HepG2 (cell line): ENCODE results near the gene SLC45A1. TPM values are rescaled to one million over a fixed set of nuclear protein-coding genes. Genes with fewer than 3 reads are reported as not detected.

Source experiments
- ATAC-seq: fragments of 200-7000 bp; cut with Tn5 transposase; 3 replicates; pipeline ENCODE4 v1.9.1; 2020; ENCODE audit warnings: mild to moderate bottlenecking, moderate library complexity
- BruUV-seq: library from RNA; stranded (reverse); fragments of 400-500 nt; replicated peaks from 2 replicates; lab custom pipeline; 2021; lab: Mats Ljungman, UMichigan
- CTCF ChIA-PET: fragments of 300-600 bp; formaldehyde crosslinking; extraction: SDS; loops from one replicate; lab custom pipeline; 2021; ENCODE audit warnings: low total read pairs, inconsistent platforms, low intra/inter-chr PET ratio; lab: Yijun Ruan, JAX
- POLR2A ChIA-PET: fragments of 350-600 bp; sonication (Branson Sonifier 250); formaldehyde crosslinking; loops from one replicate; lab custom pipeline; 2020; ENCODE audit warnings: antibody characterized with exemption, inconsistent platforms; lab: Yijun Ruan, JAX
- DNase-seq: peaks from one replicate; pipeline ENCODE4 v3.0.0-alpha.2; 2015; ENCODE audit warnings: low spot score
- FAIRE-seq: peaks from 3 replicates; lab custom pipeline; 2011; peaks lifted over from hg19 to GRCh38; lab: Jason Lieb, UNC
- H2AFZ ChIP-seq: one replicate; pipeline ENCODE4 v1.6.1; 2011; ENCODE audit warnings: low read length, inconsistent platforms
- H3K27ac ChIP-seq: fragments of 300-600 bp; 3 replicates; pipeline ENCODE4 v1.8.0; 2011; ENCODE audit warnings: mixed run types, mild to moderate bottlenecking, mixed read lengths, low read length, inconsistent platforms; ENCODE audit not compliant: insufficient read depth; ENCODE audit errors: extremely low read length
- H3K27me3 ChIP-seq, 2 experiments: fragments of 200-600 bp in 1 of 2; 2 replicates in 1 of 2; 3 replicates in 1 of 2; pipeline versions ENCODE4 v1.6.0 to v1.8.0; 2011; ENCODE audit warnings: low read length in 2 of 2, mild to moderate bottlenecking in 2 of 2, moderate library complexity in 2 of 2, inconsistent platforms in 1 of 2; ENCODE audit not compliant: insufficient read depth in 2 of 2, control insufficient read depth in 1 of 2
- H3K36me3 ChIP-seq, 2 experiments: fragments of 200-600 bp in 1 of 2; replicated peaks in 1 of 2; 2 replicates in 1 of 2; 3 replicates in 1 of 2; pipeline versions ENCODE4 v1.5.1 to v1.8.0; 2011; ENCODE audit warnings: low read length in 2 of 2, inconsistent platforms in 1 of 2; ENCODE audit not compliant: insufficient read depth in 2 of 2, control insufficient read depth in 1 of 2
- H3K4me1 ChIP-seq: 2 replicates; pipeline ENCODE4 v1.5.1; 2012; ENCODE audit warnings: low read length, inconsistent platforms; ENCODE audit not compliant: insufficient read depth
- H3K4me2 ChIP-seq: 2 replicates; pipeline ENCODE4 v1.6.0; 2011; ENCODE audit warnings: low read depth, low read length, inconsistent platforms
- H3K4me3 ChIP-seq, 3 experiments: fragments of 200-600 bp in 1 of 3; sonication (generic), shearing (Covaris generic) in 1 of 3; replicated peaks in 1 of 3; 2 replicates each; pipeline ENCODE4 v1.5.1; 2011 to 2016; ENCODE audit warnings: low read length in 3 of 3, inconsistent platforms in 2 of 3, low read depth in 2 of 3, mild to moderate bottlenecking in 2 of 3, control low read depth in 1 of 3, mixed read lengths in 1 of 3; ENCODE audit not compliant: insufficient read depth in 1 of 3
- H3K79me2 ChIP-seq: one replicate; pipeline ENCODE4 v1.6.1; 2011; ENCODE audit warnings: low read length, inconsistent platforms; ENCODE audit not compliant: insufficient read depth
- H3K9ac ChIP-seq: 2 replicates; pipeline ENCODE4 v1.6.0; 2011; ENCODE audit warnings: mild to moderate bottlenecking, low read depth, low read length, inconsistent platforms; ENCODE audit not compliant: insufficient read depth
- H3K9me3 ChIP-seq: 2 replicates; pipeline ENCODE4 v1.5.1; 2012; ENCODE audit warnings: mild to moderate bottlenecking, low read length
- H4K20me1 ChIP-seq: 2 replicates; pipeline ENCODE4 v1.6.0; 2011; ENCODE audit warnings: inconsistent platforms, mild to moderate bottlenecking, low read length, moderate library complexity; ENCODE audit not compliant: insufficient read depth
- CBX2 ChIP-seq, 2 experiments: fragments of 200-600 bp in 1 of 2; sonication (generic); formaldehyde crosslinking in 1 of 2; IDR thresholded peaks; 2 replicates each; pipeline versions ENCODE4 v1.7.0 to v1.8.1; 2018 to 2022; ENCODE audit warnings: low read depth in 2 of 2, low read length in 1 of 2, mild to moderate bottlenecking in 1 of 2, missing genetic modification reagents in 1 of 2
- KAT7 ChIP-seq: IDR thresholded peaks from 2 replicates; pipeline ENCODE4 v1.6.1; 2018; ENCODE audit warnings: borderline replicate concordance, missing compliant biosample characterization
- KDM1A ChIP-seq: IDR thresholded peaks from 2 replicates; pipeline ENCODE4 v1.6.1; 2016; ENCODE audit warnings: missing compliant biosample characterization
- PBX3 ChIP-seq: sonication (generic); formaldehyde crosslinking; IDR thresholded peaks from 2 replicates; pipeline ENCODE4 v1.8.1; 2023; ENCODE audit warnings: missing genetic modification reagents, inconsistent platforms, borderline replicate concordance
- PHB2 ChIP-seq: fragments of 450-650 bp; IDR thresholded peaks from 2 replicates; pipeline ENCODE4 v1.6.1; 2018; ENCODE audit not compliant: partially characterized antibody
- PRDM15 ChIP-seq: sonication (generic); formaldehyde crosslinking; IDR thresholded peaks from 2 replicates; pipeline ENCODE4 v1.4.0; 2020; ENCODE audit warnings: missing genetic modification reagents
- THAP8 ChIP-seq: sonication (generic); formaldehyde crosslinking; IDR thresholded peaks from 2 replicates; pipeline ENCODE4 v1.5.1; 2020; ENCODE audit warnings: missing genetic modification reagents, mild to moderate bottlenecking, borderline replicate concordance
- ZNF350 ChIP-seq: sonication (generic); formaldehyde crosslinking; IDR thresholded peaks from 2 replicates; pipeline ENCODE4 v1.4.0; 2020; ENCODE audit warnings: mild to moderate bottlenecking, low read depth, missing genetic modification reagents, borderline replicate concordance
- ZNF503 ChIP-seq: sonication (generic); formaldehyde crosslinking; IDR thresholded peaks from 2 replicates; pipeline ENCODE4 v1.4.0; 2020; ENCODE audit warnings: missing genetic modification reagents
- ZNF746 ChIP-seq: sonication (generic); formaldehyde crosslinking; IDR thresholded peaks from 2 replicates; pipeline ENCODE4 v1.8.0; 2022; ENCODE audit warnings: mild to moderate bottlenecking, missing genetic modification reagents
- WGBS: methylation state at CpG from one replicate; pipeline ENCODE4 v1.1.6; 2017; ENCODE audit warnings: low lambda C conversion rate; 5-methylcytosine and 5-hydroxymethylcytosine counted together
- in situ Hi-C: cut with HindIII; loops from 2 replicates; pipeline ENCODE4 v1.10.0; 2017; ENCODE audit warnings: low pct_unique_long_range_greater_than_20kb; ENCODE audit not compliant: extremely low pct_ligation_motif_present
- intact Hi-C: fragments of 100-400 bp; cut with micrococcal nuclease; formaldehyde crosslinking; loops from one replicate; pipeline ENCODE4 v1.10.0; 2022; ENCODE audit not compliant: unreplicated experiment
- polyA plus RNA-seq, 8 experiments: library from polyadenylated mRNA; depleted of rRNA in 3 of 8; stranded (reverse) in 7 of 8; unstranded in 1 of 8; fragments of >200 nt; fragmentation: Illumina TruSeq in 4 of 8; extraction: Trizol in 4 of 8; gene quantifications; 2 replicates each; pipeline versions ENCODE4 v1.2.1 to v1.2.3, GENCODE V29; 2011 to 2016; ENCODE audit warnings: low read depth in 4 of 8, missing spikeins in 1 of 8, mixed read lengths in 1 of 8; ENCODE audit not compliant: insufficient read depth in 1 of 8
- total RNA-seq, 5 experiments: library from RNA; depleted of rRNA; stranded (reverse); fragments of >200 nt; fragmentation: Illumina TruSeq; extraction: Trizol; gene quantifications; 2 replicates each; pipeline ENCODE4 v1.2.3, GENCODE V29; 2016; ENCODE audit warnings: low read depth in 1 of 5

The SLC45A1 gene
- total and polyA plus RNA-seq, 2 of the 13 experiments (the other 11 are each of a cell fraction or from before 2014, with no cell fraction given) = not detected

- CTCF ChIA-PET = no interaction called here
- no peak for TF ChIP-seq THAP8
- no peak for TF ChIP-seq PBX3
- TF ChIP-seq ZNF746 (CRISPR knock-in tag) = no peak
- TF ChIP-seq KAT7 = no peak
- no peak for TF ChIP-seq KDM1A (CRISPR knock-in tag)
- no peak for TF ChIP-seq ZNF503 (CRISPR knock-in tag)
- TF ChIP-seq CBX2 (IDR thresholded peaks at IDR 0.05; ENCODE audit: low read depth, low read length) = no peak
- no peak for TF ChIP-seq CBX2 (CRISPR knock-in tag; IDR thresholded peaks at IDR 0.05; ENCODE audit: low read depth)
- no peak for TF ChIP-seq ZNF350
- TF ChIP-seq PHB2 = no peak
- TF ChIP-seq PRDM15 (CRISPR knock-in tag) = no peak
These were observed 12.6 kb downstream of the SLC45A1 start for GRCh38 chr1:8330271-8331125.

More at GRCh38 chr1:8330271-8331125, 12.6 kb downstream of the SLC45A1 start:
- in situ Hi-C loops = no loop called here
- Histone ChIP-seq H3K27ac (no peak overlapping the region), H4K20me1 (no peaks in the 10 kb centered on the region), H3K4me2 (no peak overlapping the region), H2AFZ (no peak overlapping the region), H3K4me3 (no peak overlapping the region), H3K36me3 (no peaks in the 10 kb centered on the region), H3K9me3 (no peaks in the 10 kb centered on the region), H3K4me1 (0 out of 2 replicates have a peak, but pooled peaks cover 9% of the 10 kb centered on the region), H3K9ac (no peak overlapping the region), H3K79me2 (no peaks in the 10 kb centered on the region), H3K27me3 (peaks cover 1 to 60% of the 10 kb centered on the region in 2 experiments; a peak in 4 of 5 replicates)
- WGBS = 77% methylated on average over 32 of the region's 47 CpGs
- no peak; the same call in 1 of the 3 replicates for ATAC-seq
- no TSS peak for BruUV-seq
- intact Hi-C loops = no loop called here
- no peak for FAIRE-seq
- POLR2A ChIA-PET = no interaction called here
- no peak for DNase-seq
